CD4-positive, alpha-beta T cell (primary cell): ENCODE measurements around the gene NFE2L2. TPM values are rescaled to one million over a fixed set of nuclear protein-coding genes. Genes with fewer than 3 reads are reported as not detected.

Source experiments
- ATAC-seq: fragments of 200-7000 bp; cut with Tn5 transposase; one replicate; pipeline ENCODE4 v1.10.0; 2022; ENCODE audit warnings: mild to moderate bottlenecking; ENCODE audit not compliant: poor library complexity
- CTCF ChIA-PET: fragments of 350-600 bp; sonication (Branson Sonifier 250); formaldehyde crosslinking; loops from one replicate; lab custom pipeline; 2021; ENCODE audit warnings: antibody characterized with exemption, inconsistent platforms; lab: Charles Lee
- POLR2A ChIA-PET: fragments of 350-600 bp; sonication (Branson Sonifier 250); formaldehyde crosslinking; loops from one replicate; lab custom pipeline; 2021; ENCODE audit warnings: antibody characterized with exemption, inconsistent platforms; lab: Charles Lee
- DNase-seq, 14 experiments: peaks; one replicate each; pipeline ENCODE4 v3.0.0-alpha.2; 2013 to 2020; ENCODE audit warnings: mixed read lengths in 2 of 14
- H3K27ac ChIP-seq, 2 donors: one replicate each; pipeline versions ENCODE4 v1.5.1 to v1.7.0; 2013; ENCODE audit warnings: low read length in 2 of 2, low read depth in 1 of 2, mild to moderate bottlenecking in 1 of 2
- H3K27me3 ChIP-seq, 2 experiments: 1 replicate in 1 of 2; 2 replicates in 1 of 2; pipeline versions ENCODE4 v1.6.1 to v1.7.0; 2013; ENCODE audit warnings: low read length in 2 of 2, control low read depth in 1 of 2, mild to moderate bottlenecking in 1 of 2, moderate library complexity in 1 of 2; ENCODE audit not compliant: insufficient read depth in 2 of 2, control insufficient read depth in 1 of 2
- H3K36me3 ChIP-seq: one replicate; pipeline ENCODE4 v1.6.1; 2013; ENCODE audit warnings: low read length, control low read depth; ENCODE audit not compliant: insufficient read depth
- H3K4me1 ChIP-seq: one replicate; pipeline ENCODE4 v1.6.1; 2013; ENCODE audit warnings: low read length, control low read depth; ENCODE audit not compliant: insufficient read depth
- H3K4me3 ChIP-seq: one replicate; pipeline ENCODE4 v1.5.1; 2013; ENCODE audit warnings: mild to moderate bottlenecking, low read length, moderate library complexity
- H3K9me3 ChIP-seq, 2 experiments: 1 replicate in 1 of 2; 2 replicates in 1 of 2; pipeline versions ENCODE4 v1.6.1 to v1.7.0; 2013; ENCODE audit warnings: low read length in 2 of 2, mild to moderate bottlenecking in 2 of 2, control low read depth in 1 of 2, moderate library complexity in 1 of 2; ENCODE audit not compliant: control insufficient read depth in 1 of 2, insufficient read depth in 1 of 2
- H3K27ac Mint-ChIP-seq: one replicate; pipeline ENCODE4 v1.8.0; 2020; ENCODE audit warnings: mixed read lengths
- H3K27me3 Mint-ChIP-seq: one replicate; pipeline ENCODE4 v1.8.0; 2021; ENCODE audit warnings: mixed read lengths
- H3K36me3 Mint-ChIP-seq: one replicate; pipeline ENCODE4 v1.8.0; 2021; ENCODE audit warnings: low read depth, mixed read lengths
- H3K4me1 Mint-ChIP-seq: one replicate; pipeline ENCODE4 v1.8.0; 2021; ENCODE audit warnings: low read depth, mixed read lengths
- H3K4me3 Mint-ChIP-seq: one replicate; pipeline ENCODE4 v1.8.0; 2020; ENCODE audit warnings: mild to moderate bottlenecking, mixed read lengths
- H3K9me3 Mint-ChIP-seq: one replicate; pipeline ENCODE4 v1.8.0; 2020; ENCODE audit warnings: mixed read lengths
- intact Hi-C, 2 experiments: fragments of 100-400 bp; cut with DNase I in 1 of 2; cut with micrococcal nuclease in 1 of 2; formaldehyde crosslinking; loops; one replicate each; pipeline versions ENCODE4 v1.15.1 to v1.9.0; 2023 to 2025; cut with DNase I, micrococcal nuclease
- total RNA-seq, 174 experiments: library from RNA in 2 of 174; stranded (reverse) in 2 of 174; gene quantifications; one replicate each; pipeline ENCODE4 v1.2.3 and lab custom pipeline; 2021 to 2026
- TF ChIP-seq, protein P1 (sequence below): fragments of 200-600 bp; IDR thresholded peaks from one replicate; pipeline ENCODE4 v1.8.0; 2022; ENCODE audit warnings: antibody characterized with exemption, mild to moderate bottlenecking

The NFE2L2 gene
- total RNA-seq, 2 experiments from 2014 or later = 53.3 to 57.8 TPM

DNA sequence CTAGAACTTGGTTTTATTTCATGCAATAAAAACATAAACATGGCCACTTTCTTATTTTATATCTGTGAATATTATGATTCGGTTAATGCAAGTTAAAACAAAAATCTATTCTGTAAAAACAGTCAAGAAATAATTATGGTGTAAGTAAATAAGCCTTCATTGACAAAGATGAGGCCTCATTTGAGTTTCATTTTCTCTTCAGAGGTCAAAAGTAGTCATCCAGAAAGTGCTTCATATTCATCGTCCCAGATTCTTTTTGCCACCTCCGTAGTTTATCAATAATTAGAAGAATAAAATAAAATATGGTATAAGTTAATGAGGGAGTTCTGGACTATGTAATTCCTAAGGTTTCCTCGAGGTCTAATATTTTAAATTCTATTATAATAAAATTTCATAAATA is 71.3 kb downstream of the NFE2L2 start:
- CTCF ChIA-PET = interaction anchor here (1.0 kb wide), 1 partner anchor 29 kb away, joined by 4 read pairs; no protein-coding TSS in a partner anchor
- no peak overlapping the region for H3K4me3 ChIP-seq
- no peak overlapping the region for H3K27ac ChIP-seq
- H3K36me3 ChIP-seq = no peaks in the 10 kb centered on the region
- Mint-ChIP-seq H3K4me1 (no peaks in the 10 kb centered on the region), H3K4me3 (no peak overlapping the region), H3K27ac (no peak overlapping the region), H3K9me3 (no peaks in the 10 kb centered on the region), H3K27me3 (no peaks in the 10 kb centered on the region), H3K36me3 (no peaks in the 10 kb centered on the region)
- no peaks in the 10 kb centered on the region for H3K27me3 ChIP-seq
- DNase-seq = no peak
- intact Hi-C loops = no loop called here
- TF ChIP-seq, protein P1, sequence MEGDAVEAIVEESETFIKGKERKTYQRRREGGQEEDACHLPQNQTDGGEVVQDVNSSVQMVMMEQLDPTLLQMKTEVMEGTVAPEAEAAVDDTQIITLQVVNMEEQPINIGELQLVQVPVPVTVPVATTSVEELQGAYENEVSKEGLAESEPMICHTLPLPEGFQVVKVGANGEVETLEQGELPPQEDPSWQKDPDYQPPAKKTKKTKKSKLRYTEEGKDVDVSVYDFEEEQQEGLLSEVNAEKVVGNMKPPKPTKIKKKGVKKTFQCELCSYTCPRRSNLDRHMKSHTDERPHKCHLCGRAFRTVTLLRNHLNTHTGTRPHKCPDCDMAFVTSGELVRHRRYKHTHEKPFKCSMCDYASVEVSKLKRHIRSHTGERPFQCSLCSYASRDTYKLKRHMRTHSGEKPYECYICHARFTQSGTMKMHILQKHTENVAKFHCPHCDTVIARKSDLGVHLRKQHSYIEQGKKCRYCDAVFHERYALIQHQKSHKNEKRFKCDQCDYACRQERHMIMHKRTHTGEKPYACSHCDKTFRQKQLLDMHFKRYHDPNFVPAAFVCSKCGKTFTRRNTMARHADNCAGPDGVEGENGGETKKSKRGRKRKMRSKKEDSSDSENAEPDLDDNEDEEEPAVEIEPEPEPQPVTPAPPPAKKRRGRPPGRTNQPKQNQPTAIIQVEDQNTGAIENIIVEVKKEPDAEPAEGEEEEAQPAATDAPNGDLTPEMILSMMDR = no peak
- H3K4me1 ChIP-seq = no peaks in the 10 kb centered on the region
- no peak for ATAC-seq
- H3K9me3 ChIP-seq = no peaks in the 10 kb centered on the region
- POLR2A ChIA-PET = no interaction called here

DNA sequence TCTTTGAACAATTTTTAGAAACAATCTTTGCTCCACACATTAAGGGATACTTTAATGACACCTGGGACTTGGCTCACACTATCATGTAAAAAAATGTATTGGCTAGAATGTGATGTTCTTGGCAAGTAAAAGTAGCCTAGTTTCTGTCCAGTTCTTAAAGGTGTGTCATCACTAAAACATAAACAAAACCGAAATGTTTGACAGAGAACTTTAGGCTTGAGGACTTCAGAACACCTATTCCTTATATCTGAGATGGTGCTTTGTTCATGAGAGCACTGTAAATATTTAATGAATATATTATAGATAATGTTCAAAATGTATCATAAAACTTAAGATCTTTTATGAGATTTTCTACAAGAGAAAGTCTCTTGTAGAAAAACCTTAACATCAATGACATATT is 71.7 kb downstream of the NFE2L2 start:
- Mint-ChIP-seq H3K4me1 (no peaks in the 10 kb centered on the region), H3K36me3 (no peaks in the 10 kb centered on the region), H3K27me3 (no peaks in the 10 kb centered on the region), H3K27ac (no peak overlapping the region), H3K9me3 (no peaks in the 10 kb centered on the region), H3K4me3 (no peak overlapping the region)
- Histone ChIP-seq H3K27me3 (no peaks in the 10 kb centered on the region), H3K4me1 (no peaks in the 10 kb centered on the region), H3K27ac (no peak overlapping the region), H3K4me3 (no peak overlapping the region), H3K36me3 (no peaks in the 10 kb centered on the region), H3K9me3 (no peaks in the 10 kb centered on the region)
- ChIA-PET CTCF (no interaction called here), POLR2A (no interaction called here)
- intact Hi-C loops = no loop called here
- TF ChIP-seq, protein P1 = no peak
- no peak for ATAC-seq
- DNase-seq = no peak

DNA sequence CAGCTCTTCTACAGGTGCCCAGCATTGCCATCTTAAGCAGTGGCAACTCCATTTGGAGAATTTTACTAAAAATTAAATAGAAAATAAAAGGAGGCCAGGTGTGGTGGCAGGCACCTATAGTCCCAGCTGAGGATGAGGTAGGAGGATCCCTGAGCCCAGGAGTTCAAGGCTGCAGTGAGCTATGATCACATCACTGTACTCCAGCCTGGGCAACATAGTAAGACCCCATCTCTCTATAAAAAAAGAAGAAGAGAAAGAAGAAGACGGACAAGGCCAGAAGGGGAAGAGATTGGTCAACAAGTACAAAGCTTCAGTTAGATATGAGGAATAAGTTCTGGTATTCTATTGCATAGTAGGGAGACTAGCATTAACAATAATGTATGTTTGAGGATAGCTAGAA is 73.6 kb downstream of the NFE2L2 start:
- Mint-ChIP-seq H3K36me3 (no peaks in the 10 kb centered on the region), H3K4me1 (no peaks in the 10 kb centered on the region), H3K4me3 (no peak overlapping the region), H3K27ac (no peak overlapping the region), H3K27me3 (no peaks in the 10 kb centered on the region), H3K9me3 (no peaks in the 10 kb centered on the region)
- intact Hi-C loops = no loop called here
- Histone ChIP-seq H3K4me3 (no peak overlapping the region), H3K9me3 (no peaks in the 10 kb centered on the region), H3K36me3 (no peaks in the 10 kb centered on the region), H3K27me3 (no peaks in the 10 kb centered on the region), H3K27ac (no peak overlapping the region), H3K4me1 (no peaks in the 10 kb centered on the region)
- DNase-seq (no peak), ATAC-seq (no peak)
- POLR2A ChIA-PET = interaction anchor here (1.2 kb wide), 1 partner anchor 21 kb away, joined by 3 read pairs; no protein-coding TSS in a partner anchor
- CTCF ChIA-PET = interaction anchor here (1.2 kb wide), 2 partner anchors 26 to 92 kb away, joined by 3 read pairs; no protein-coding TSS in a partner anchor
- TF ChIP-seq, protein P1 = no peak
